Loucy (cell line): ENCODE results near the gene FAM181A.

Source experiments
- H2AFZ ChIP-seq: fragments of 200-600 bp; sonication (generic); 2 replicates; pipeline ENCODE4 v1.6.0; 2016; ENCODE audit warnings: antibody characterized with exemption, mild to moderate bottlenecking, low read length, moderate library complexity
- H3F3A ChIP-seq: fragments of 200-600 bp; 2 replicates; pipeline ENCODE4 v1.6.0; 2016; ENCODE audit warnings: antibody characterized with exemption, low read depth, mild to moderate bottlenecking
- H3K27me3 ChIP-seq: fragments of 200-600 bp; sonication (generic); 2 replicates; pipeline ENCODE4 v1.6.1; 2014; ENCODE audit warnings: low read length, mild to moderate bottlenecking; ENCODE audit not compliant: insufficient read depth, poor library complexity, severe bottlenecking
- H3K36me3 ChIP-seq: fragments of 200-600 bp; sonication (generic); 2 replicates; pipeline ENCODE4 v1.6.1; 2016; ENCODE audit warnings: low read length; ENCODE audit not compliant: insufficient read depth
- H3K4me1 ChIP-seq: fragments of 200-600 bp; sonication (generic); 2 replicates; pipeline ENCODE4 v1.5.1; 2014; ENCODE audit warnings: low read length, mild to moderate bottlenecking; ENCODE audit not compliant: insufficient read depth, poor library complexity, severe bottlenecking
- H3K4me2 ChIP-seq: fragments of 200-600 bp; sonication (generic); 2 replicates; pipeline ENCODE4 v1.6.0; 2014; ENCODE audit warnings: antibody characterized with exemption, low read length, low read depth, mild to moderate bottlenecking; ENCODE audit not compliant: poor library complexity, severe bottlenecking
- H3K4me3 ChIP-seq: fragments of 200-600 bp; sonication (generic); 2 replicates; pipeline ENCODE4 v1.5.1; 2014; ENCODE audit warnings: low read length, mild to moderate bottlenecking, mixed read lengths; ENCODE audit not compliant: poor library complexity, severe bottlenecking
- H3K79me2 ChIP-seq: fragments of 200-600 bp; sonication (generic); 2 replicates; pipeline ENCODE4 v1.6.1; 2014; ENCODE audit warnings: low read length; ENCODE audit not compliant: insufficient read depth
- H3K9ac ChIP-seq: fragments of 200-600 bp; sonication (generic); 2 replicates; pipeline ENCODE4 v1.6.0; 2014; ENCODE audit warnings: mild to moderate bottlenecking, low read depth, low read length, moderate library complexity; ENCODE audit not compliant: poor library complexity, severe bottlenecking
- H3K9me2 ChIP-seq: fragments of 200-600 bp; sonication (generic); replicated peaks from 2 replicates; pipeline ENCODE4 v1.6.1; 2016; ENCODE audit warnings: low read depth, low read length, mixed read lengths
- H3K9me3 ChIP-seq: fragments of 200-600 bp; sonication (generic); 2 replicates; pipeline ENCODE4 v1.6.1; 2014; ENCODE audit warnings: mild to moderate bottlenecking, antibody characterized with exemption, low read length, low read depth; ENCODE audit not compliant: insufficient read depth
- H4K20me1 ChIP-seq: fragments of 200-600 bp; sonication (generic); 2 replicates; pipeline ENCODE4 v1.6.0; 2014; ENCODE audit warnings: antibody characterized with exemption, low read length, mild to moderate bottlenecking; ENCODE audit not compliant: insufficient read depth, poor library complexity, severe bottlenecking
- CTCF ChIP-seq: fragments of 200-600 bp; sonication (generic); conservative IDR thresholded peaks from 2 replicates; pipeline ENCODE4 v1.5.1; 2014; ENCODE audit warnings: mild to moderate bottlenecking, antibody characterized with exemption, low read length
- EZH2phosphoT487 ChIP-seq: fragments of 200-600 bp; IDR thresholded peaks from 2 replicates; pipeline ENCODE4 v1.6.1; 2018; ENCODE audit warnings: antibody characterized with exemption, mild to moderate bottlenecking, moderate library complexity, borderline replicate concordance

FAM181A gene

DNA sequence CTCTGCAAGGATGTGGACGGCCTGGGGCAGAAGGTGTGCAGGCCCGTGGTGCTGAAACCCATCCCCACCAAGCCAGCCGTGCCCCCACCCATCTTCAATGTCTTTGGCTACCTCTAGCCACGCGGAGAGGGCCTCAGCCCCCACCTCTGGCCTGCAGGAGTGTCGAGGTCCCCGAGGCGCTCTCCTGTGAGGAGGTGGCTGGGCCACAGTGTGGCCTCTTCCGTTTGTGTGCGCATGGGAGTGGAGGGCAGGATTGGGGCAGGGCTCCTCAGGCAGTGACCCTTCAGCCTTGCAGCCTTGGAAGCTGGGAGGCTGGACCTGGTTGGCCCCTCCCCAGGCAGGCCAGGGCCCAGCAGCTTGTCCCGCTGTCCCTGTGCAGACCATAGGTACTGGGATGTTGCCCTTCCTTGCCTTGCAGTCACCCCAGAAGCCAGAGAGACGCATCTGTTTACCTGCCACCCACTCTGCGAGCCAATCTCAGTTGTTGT, 1.9 kb downstream of the FAM181A start:
- no peak for TF ChIP-seq CTCF
- TF ChIP-seq EZH2phosphoT487 = no peak
- Histone ChIP-seq H3K4me3 (no peak overlapping the region), H3F3A (no peaks in the 10 kb centered on the region)

GRCh38 chr14:93929657-93930056, 2.5 kb downstream of the FAM181A start:
- Histone ChIP-seq H3F3A (no peaks in the 10 kb centered on the region), H2AFZ (no peak overlapping the region), H3K4me2 (no peak overlapping the region), H3K79me2 (no peaks in the 10 kb centered on the region), H3K4me3 (no peak overlapping the region), H3K9me2 (no peaks in the 10 kb centered on the region), H3K27me3 (no peaks in the 10 kb centered on the region), H3K36me3 (no peaks in the 10 kb centered on the region), H3K4me1 (no peaks in the 10 kb centered on the region), H3K9me3 (no peaks in the 10 kb centered on the region), H3K9ac (no peak overlapping the region), H4K20me1 (no peaks in the 10 kb centered on the region)
- TF ChIP-seq CTCF (no peak), EZH2phosphoT487 (no peak)

More for the DNA sequence above, 1.9 kb downstream of the FAM181A start:
- H3K27me3 ChIP-seq = no peaks in the 10 kb centered on the region
- H3K9ac ChIP-seq = no peak overlapping the region
- H3K9me2 ChIP-seq = no peaks in the 10 kb centered on the region
- no peaks in the 10 kb centered on the region for H3K36me3 ChIP-seq
- H3K4me2 ChIP-seq = no peak overlapping the region
- no peaks in the 10 kb centered on the region for H3K9me3 ChIP-seq
- H2AFZ ChIP-seq = no peak overlapping the region
- no peaks in the 10 kb centered on the region for H3K4me1 ChIP-seq
- H4K20me1 ChIP-seq = no peaks in the 10 kb centered on the region
- H3K79me2 ChIP-seq = no peaks in the 10 kb centered on the region

GRCh38 chr14:93930296-93930988, 3.3 kb downstream of the FAM181A start:
- Histone ChIP-seq H3K9ac (no peak overlapping the region), H2AFZ (no peak overlapping the region), H3K27me3 (no peaks in the 10 kb centered on the region), H3K79me2 (no peaks in the 10 kb centered on the region), H3K9me3 (no peaks in the 10 kb centered on the region), H4K20me1 (no peaks in the 10 kb centered on the region), H3K9me2 (no peaks in the 10 kb centered on the region), H3K4me2 (no peak overlapping the region), H3K36me3 (no peaks in the 10 kb centered on the region), H3F3A (no peaks in the 10 kb centered on the region), H3K4me3 (no peak overlapping the region), H3K4me1 (no peaks in the 10 kb centered on the region)
- TF ChIP-seq CTCF (no peak), EZH2phosphoT487 (no peak)
